Testis (tissue), 3 donors: ENCODE results near the gene CRADD. TPM values are rescaled to one million over a fixed set of nuclear protein-coding genes. Genes with fewer than 3 reads are reported as not detected.

ENCODE experiments used
- DNase-seq: peaks from one replicate; pipeline ENCODE4 v3.0.0-alpha.2; 2019
- H3K27ac ChIP-seq, 2 donors: fragments of 200-600 bp; sonication (generic); one replicate each; pipeline ENCODE4 v1.5.1; 2019
- H3K27me3 ChIP-seq: fragments of 200-600 bp; sonication (generic); one replicate; pipeline ENCODE4 v1.5.1; 2019
- H3K36me3 ChIP-seq: fragments of 200-600 bp; sonication (generic); one replicate; pipeline ENCODE4 v1.5.1; 2017; ENCODE audit warnings: low read depth; ENCODE audit errors: missing control alignments
- H3K4me1 ChIP-seq: fragments of 200-600 bp; sonication (generic); one replicate; pipeline ENCODE4 v1.5.1; 2019
- H3K4me3 ChIP-seq, 2 donors: fragments of 200-600 bp; sonication (generic); one replicate each; pipeline ENCODE4 v1.5.1; 2017 to 2019
- H3K9me3 ChIP-seq: fragments of 200-600 bp; sonication (generic); one replicate; pipeline ENCODE4 v1.5.1; 2017
- POLR2A ChIP-seq: fragments of 450-650 bp; IDR thresholded peaks from one replicate; pipeline ENCODE4 v1.6.1; 2017; ENCODE audit warnings: antibody characterized with exemption, mild to moderate bottlenecking, moderate library complexity
- WGBS, 2 donors: methylation state at CpG; one replicate each; pipeline ENCODE4 v1.1.5; 2018; 5-methylcytosine and 5-hydroxymethylcytosine counted together
- intact Hi-C: fragments of 100-400 bp; cut with DNase I; formaldehyde crosslinking; loops from one replicate; pipeline ENCODE4 v1.15.1; 2023; ENCODE audit warnings: low total_unique reads
- polyA plus RNA-seq: library from polyadenylated mRNA; stranded (reverse); fragments of 350-450 nt; fragmentation: Illumina TruSeq; extraction: RNeasy Lipid Tissue Mini Kit (QIAGEN cat#74804); gene quantifications from one replicate; pipeline ENCODE4 v1.2.3, GENCODE V29; 2014; ENCODE audit warnings: low read depth, low replicate concordance; ENCODE audit not compliant: insufficient read depth
- total RNA-seq, 2 donors: library from RNA; depleted of rRNA; stranded (reverse); fragments of >200 nt; gene quantifications; one replicate each; pipeline ENCODE4 v1.2.3, GENCODE V29; 2016
- TF ChIP-seq, protein P1 (sequence below), 3 experiments: fragments of 450-650 bp in 2 of 3; fragments of 200-600 bp in 1 of 3; sonication (generic) in 1 of 3; IDR thresholded peaks; one replicate each; pipeline ENCODE4 v1.5.1; 2016 to 2019; ENCODE audit warnings: antibody characterized with exemption in 3 of 3, mild to moderate bottlenecking in 2 of 3, moderate library complexity in 1 of 3

The CRADD gene
- total and polyA plus RNA-seq, 3 donors from 2014 or later = 43.2 to 53.0 (median 46.0) TPM

DNA sequence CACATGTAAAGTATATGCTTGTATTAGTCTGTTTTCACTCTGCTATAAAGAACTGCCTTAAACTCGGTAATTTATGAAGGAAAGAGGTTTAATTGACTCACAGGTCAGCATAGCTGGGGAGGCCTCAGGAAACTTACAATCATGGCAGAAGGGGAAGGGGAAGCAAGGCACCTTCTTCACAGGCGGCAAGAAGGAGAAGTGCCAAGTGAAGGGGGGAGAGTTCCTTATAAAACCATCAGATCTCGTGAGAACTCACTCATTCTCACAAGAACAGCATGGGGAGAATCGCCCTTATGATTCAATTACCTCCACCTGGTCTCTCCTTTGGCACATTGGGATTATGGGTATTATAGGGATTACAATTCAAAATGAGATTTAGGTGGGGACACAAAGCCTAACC lies 241.7 kb downstream of the CRADD start:
- DNase-seq = no peak
- Histone ChIP-seq H3K9me3 (no peaks in the 10 kb centered on the region), H3K27me3 (no peaks in the 10 kb centered on the region), H3K4me3 (no peak overlapping the region), H3K4me1 (no peaks in the 10 kb centered on the region), H3K36me3 (no peaks in the 10 kb centered on the region), H3K27ac (no peak overlapping the region)
- WGBS, 2 donors = 92 to 94% methylated on average over 4 of the region's 4 CpGs
- intact Hi-C loops = no loop called here
- TF ChIP-seq POLR2A = no peak
- TF ChIP-seq, protein P1, sequence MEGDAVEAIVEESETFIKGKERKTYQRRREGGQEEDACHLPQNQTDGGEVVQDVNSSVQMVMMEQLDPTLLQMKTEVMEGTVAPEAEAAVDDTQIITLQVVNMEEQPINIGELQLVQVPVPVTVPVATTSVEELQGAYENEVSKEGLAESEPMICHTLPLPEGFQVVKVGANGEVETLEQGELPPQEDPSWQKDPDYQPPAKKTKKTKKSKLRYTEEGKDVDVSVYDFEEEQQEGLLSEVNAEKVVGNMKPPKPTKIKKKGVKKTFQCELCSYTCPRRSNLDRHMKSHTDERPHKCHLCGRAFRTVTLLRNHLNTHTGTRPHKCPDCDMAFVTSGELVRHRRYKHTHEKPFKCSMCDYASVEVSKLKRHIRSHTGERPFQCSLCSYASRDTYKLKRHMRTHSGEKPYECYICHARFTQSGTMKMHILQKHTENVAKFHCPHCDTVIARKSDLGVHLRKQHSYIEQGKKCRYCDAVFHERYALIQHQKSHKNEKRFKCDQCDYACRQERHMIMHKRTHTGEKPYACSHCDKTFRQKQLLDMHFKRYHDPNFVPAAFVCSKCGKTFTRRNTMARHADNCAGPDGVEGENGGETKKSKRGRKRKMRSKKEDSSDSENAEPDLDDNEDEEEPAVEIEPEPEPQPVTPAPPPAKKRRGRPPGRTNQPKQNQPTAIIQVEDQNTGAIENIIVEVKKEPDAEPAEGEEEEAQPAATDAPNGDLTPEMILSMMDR (IDR thresholded peaks at IDR 0.05) = no peak

DNA sequence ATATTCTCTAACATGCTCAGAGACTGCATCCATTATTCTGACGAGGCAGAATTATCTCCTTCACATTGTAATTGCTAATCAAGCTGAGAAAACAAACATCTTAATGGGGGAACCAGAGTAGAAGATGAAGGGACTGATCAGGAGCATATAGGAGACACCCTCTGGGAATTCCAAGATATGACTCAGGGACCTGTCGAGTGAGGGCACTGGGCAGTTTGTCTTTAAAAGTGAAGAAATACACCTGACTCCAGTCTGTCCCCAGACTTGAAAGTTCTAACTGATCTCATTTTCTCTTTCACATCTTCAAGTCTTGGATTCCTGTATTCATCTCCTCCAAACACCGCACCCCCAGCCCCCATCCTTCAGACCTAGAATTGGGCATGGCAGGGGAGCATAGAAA lies 244.3 kb downstream of the CRADD start:
- DNase-seq = no peak
- 84 to 86% methylated on average over 3 of the region's 3 CpGs for WGBS, 2 donors
- no peaks in the 10 kb centered on the region for H3K27me3 ChIP-seq
- no peaks in the 10 kb centered on the region for H3K36me3 ChIP-seq
- TF ChIP-seq, protein P1 (IDR thresholded peaks at IDR 0.05) = no peak
- TF ChIP-seq POLR2A = no peak
- intact Hi-C loops = no loop called here
- no peaks in the 10 kb centered on the region for H3K9me3 ChIP-seq
- no peak overlapping the region for H3K27ac ChIP-seq
- H3K4me3 ChIP-seq = no peak overlapping the region
- H3K4me1 ChIP-seq = no peaks in the 10 kb centered on the region

DNA sequence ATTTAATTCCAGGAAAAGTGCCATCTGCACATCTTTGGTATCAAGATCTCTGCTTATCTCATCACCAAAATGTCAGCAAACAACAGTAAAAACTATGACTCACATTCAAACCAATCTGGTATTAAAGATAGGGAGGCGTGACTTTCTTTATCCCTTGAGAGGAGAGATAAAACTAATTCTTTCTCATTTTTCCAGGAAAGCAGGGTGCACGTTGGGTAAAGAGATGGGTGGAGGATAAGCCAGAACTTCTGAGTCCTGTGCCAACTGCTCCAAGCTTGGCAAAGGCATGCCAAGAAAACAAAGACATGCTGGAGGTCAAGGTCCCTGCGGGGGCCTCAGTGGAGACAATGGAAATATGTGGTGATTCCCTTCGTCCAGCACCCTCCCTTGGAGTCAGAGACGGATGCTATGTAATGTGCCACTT lies 245.4 kb downstream of the CRADD start:
- H3K36me3 ChIP-seq = no peaks in the 10 kb centered on the region
- no peak overlapping the region for H3K4me3 ChIP-seq
- H3K27me3 ChIP-seq = no peaks in the 10 kb centered on the region
- DNase-seq = no peak
- intact Hi-C loops = no loop called here
- H3K4me1 ChIP-seq = no peaks in the 10 kb centered on the region
- no peak overlapping the region for H3K27ac ChIP-seq
- no peaks in the 10 kb centered on the region for H3K9me3 ChIP-seq
- 61 to 67% methylated on average over 5 of the region's 5 CpGs for WGBS, 2 donors
- TF ChIP-seq, protein P1 (IDR thresholded peaks at IDR 0.05) = no peak
- TF ChIP-seq POLR2A = no peak

DNA sequence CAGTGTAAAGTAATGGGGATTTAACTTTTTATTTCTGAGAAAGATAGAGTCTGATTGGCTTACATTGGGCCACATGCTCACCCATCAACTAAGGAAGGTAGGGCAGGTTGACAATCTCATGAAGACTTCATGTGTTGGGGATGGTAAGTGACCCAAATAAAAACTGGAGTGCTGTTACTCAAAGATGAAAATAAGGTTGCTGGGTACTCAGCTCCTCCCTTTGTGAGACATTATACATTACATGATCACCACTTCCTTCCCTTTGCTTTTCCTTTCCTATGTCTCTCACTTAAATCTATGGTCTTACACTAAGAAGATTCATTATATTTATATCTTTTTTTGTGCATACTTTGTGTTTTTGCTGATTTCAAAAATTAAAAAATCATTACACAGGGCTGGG lies 247.2 kb downstream of the CRADD start:
- Histone ChIP-seq H3K27me3 (no peaks in the 10 kb centered on the region), H3K9me3 (no peaks in the 10 kb centered on the region), H3K4me3 (no peak overlapping the region), H3K27ac (no peak overlapping the region), H3K4me1 (no peaks in the 10 kb centered on the region), H3K36me3 (no peaks in the 10 kb centered on the region)
- no peak for DNase-seq
- TF ChIP-seq, protein P1 (IDR thresholded peaks at IDR 0.05) = no peak
- TF ChIP-seq POLR2A = no peak
- intact Hi-C loops = no loop called here

DNA sequence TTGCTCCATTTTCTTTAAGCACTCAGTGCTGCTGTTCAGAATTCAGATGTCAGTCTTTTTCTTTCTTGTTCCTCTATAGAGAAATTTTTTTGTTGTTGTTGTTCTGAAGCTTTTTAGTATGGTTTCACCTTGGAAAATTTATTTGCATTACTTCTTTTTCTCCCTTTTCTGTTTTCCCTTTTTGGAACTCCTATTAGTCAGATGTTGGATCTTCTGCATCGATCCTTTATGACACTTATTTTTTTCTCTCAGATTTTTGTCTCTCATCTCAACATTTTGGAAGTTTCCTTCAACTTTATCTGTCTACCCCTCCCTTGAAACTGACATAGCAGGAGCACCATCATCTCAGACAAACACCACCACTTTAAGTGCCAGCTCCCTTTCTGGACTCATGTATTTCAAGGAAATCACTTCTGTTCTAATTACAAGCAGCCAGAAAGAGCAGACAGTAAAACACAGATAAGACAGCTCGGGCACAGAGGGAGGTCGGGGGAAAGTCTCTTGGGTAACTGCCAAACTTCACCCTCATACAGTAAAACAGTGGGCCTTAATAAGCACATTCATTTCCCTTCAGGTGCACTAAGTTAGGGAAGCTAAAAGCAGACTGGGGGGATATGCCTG lies 248.5 kb downstream of the CRADD start:
- no peaks in the 10 kb centered on the region for H3K4me1 ChIP-seq

More for the DNA sequence above, 248.5 kb downstream of the CRADD start:
- DNase-seq = no peak
- intact Hi-C loops = no loop called here
- H3K36me3 ChIP-seq = no peaks in the 10 kb centered on the region
- H3K27ac ChIP-seq = no peak overlapping the region
- H3K27me3 ChIP-seq = no peaks in the 10 kb centered on the region
- no peaks in the 10 kb centered on the region for H3K9me3 ChIP-seq
- TF ChIP-seq, protein P1 (IDR thresholded peaks at IDR 0.05) = no peak
- TF ChIP-seq POLR2A = no peak
- no peak overlapping the region for H3K4me3 ChIP-seq
- 75 to 81% methylated on average over 3 of the region's 3 CpGs for WGBS, 2 donors
